ENCODE measurements around the gene FAM131A.

Gene FAM131A

GRCh38 chr3:184352897-184353545, 15.6 kb downstream of the FAM131A start:
- POLR2A ChIA-PET = no interaction called here
- CTCF ChIA-PET = interaction anchor here (0.8 to 3.3 kb wide), 18 partner anchors 8 to 198 kb away, joined by 3 to 31 read pairs (median 4); partner anchors contain the start of genes CLCN2, FAM131A and POLR2H
- DNase-seq (ENCODE audit: extremely low spot score) = no peak
- TF ChIP-seq CTCF (IDR thresholded peaks at IDR 0.05; ENCODE audit: control extremely low read depth, extremely low read depth, low read depth, missing control alignments) = no peak

GRCh38 chr3:184353546-184353941, 16.1 kb downstream of the FAM131A start:
- no peak for DNase-seq (ENCODE audit: extremely low spot score)
- CTCF ChIA-PET = interaction anchor here (0.8 to 3.3 kb wide), 19 partner anchors 8 to 197 kb away, joined by 3 to 31 read pairs (median 4); partner anchors contain the start of genes CLCN2, FAM131A and POLR2H
- no peak for TF ChIP-seq CTCF (IDR thresholded peaks at IDR 0.05; ENCODE audit: control extremely low read depth, extremely low read depth, low read depth, missing control alignments)
- POLR2A ChIA-PET = interaction anchor here (0.6 kb wide), 1 partner anchor 35 kb away, joined by 5 read pairs; no protein-coding TSS in a partner anchor

- peak; percentile 87 for TF ChIP-seq CTCF (IDR thresholded peaks at IDR 0.05; ENCODE audit: control extremely low read depth, extremely low read depth, low read depth, missing control alignments)
- ChIA-PET POLR2A (interaction anchor here (0.6 kb wide), 1 partner anchor 36 kb away, joined by 5 read pairs; no protein-coding TSS in a partner anchor), CTCF (interaction anchor here (0.8 to 3.3 kb wide), 20 partner anchors 8 to 196 kb away, joined by 3 to 31 read pairs (median 4); partner anchors contain the start of genes CLCN2, FAM131A and POLR2H)
- peak; percentile 84 for DNase-seq (ENCODE audit: extremely low spot score)
These were observed 16.8 kb downstream of the FAM131A start for GRCh38 chr3:184354121-184354728.

GRCh38 chr3:184354754-184355153, 17.4 kb downstream of the FAM131A start:
- ChIA-PET POLR2A (no interaction called here), CTCF (interaction anchor here (0.9 to 3.3 kb wide), 5 partner anchors 17 to 159 kb away, joined by 3 to 18 read pairs (median 3); partner anchors contain the start of gene FAM131A)
- no peak for DNase-seq (ENCODE audit: extremely low spot score)
- no peak for TF ChIP-seq CTCF (IDR thresholded peaks at IDR 0.05; ENCODE audit: control extremely low read depth, extremely low read depth, low read depth, missing control alignments)

- DNase-seq (ENCODE audit: extremely low spot score) = no peak
- CTCF ChIA-PET = interaction anchor here (0.9 to 3.3 kb wide), 6 partner anchors 11 to 158 kb away, joined by 3 to 18 read pairs (median 3); partner anchors contain the start of gene FAM131A
- POLR2A ChIA-PET = no interaction called here
- no peak for TF ChIP-seq CTCF (IDR thresholded peaks at IDR 0.05; ENCODE audit: control extremely low read depth, extremely low read depth, low read depth, missing control alignments)
These were observed 18.1 kb downstream of the FAM131A start for GRCh38 chr3:184355261-184356040.

All from GM10248 (cell line).